ENCODE measurements around the gene WDR86.

The WDR86 gene, protein sequence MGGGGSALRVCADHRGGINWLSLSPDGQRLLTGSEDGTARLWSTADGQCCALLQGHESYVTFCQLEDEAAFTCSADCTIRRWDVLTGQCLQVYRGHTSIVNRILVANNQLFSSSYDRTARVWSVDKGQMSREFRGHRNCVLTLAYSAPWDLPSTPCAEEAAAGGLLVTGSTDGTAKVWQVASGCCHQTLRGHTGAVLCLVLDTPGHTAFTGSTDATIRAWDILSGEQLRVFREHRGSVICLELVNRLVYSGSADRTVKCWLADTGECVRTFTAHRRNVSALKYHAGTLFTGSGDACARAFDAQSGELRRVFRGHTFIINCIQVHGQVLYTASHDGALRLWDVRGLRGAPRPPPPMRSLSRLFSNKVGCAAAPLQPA

DNA sequence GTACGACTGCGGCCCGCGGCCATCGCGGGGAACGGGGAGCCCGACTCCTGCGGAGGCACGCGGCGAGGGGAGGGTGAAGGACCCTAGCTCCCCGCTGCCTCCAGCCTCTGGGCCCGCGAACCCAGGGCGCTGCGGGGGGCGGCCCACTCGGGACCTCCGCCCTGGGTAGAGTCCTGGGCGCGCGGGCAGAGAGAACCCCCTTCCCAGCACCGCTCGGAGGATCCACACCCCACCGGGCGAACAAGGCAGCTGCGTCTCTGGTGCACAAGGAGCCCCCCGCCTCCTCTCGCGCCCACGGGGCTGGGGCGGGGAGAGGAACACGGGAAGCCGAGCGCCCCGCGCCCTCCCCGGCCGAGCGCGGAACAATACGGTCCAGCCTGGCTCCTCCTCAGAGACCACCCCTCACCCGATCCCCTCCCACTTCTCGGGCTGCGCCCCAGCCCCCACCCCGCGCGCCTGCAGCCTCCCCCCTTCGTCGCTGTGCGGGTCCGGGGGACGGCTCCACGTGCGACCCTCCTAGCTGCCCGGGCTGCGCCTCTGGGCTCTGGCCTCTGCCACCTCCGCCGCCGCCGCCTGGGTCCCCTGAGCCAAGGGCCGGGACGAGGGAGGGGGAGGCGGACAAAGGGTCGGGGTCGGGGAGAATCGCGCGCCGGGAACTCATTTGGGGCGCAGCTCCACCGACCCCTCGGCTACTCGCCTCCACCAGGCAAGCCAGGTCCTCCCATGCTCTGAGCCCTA is at the start of gene WDR86:
WDR86 (minus strand) TSS at position 372 of the 738 bp plus-strand sequence. CDS start 449 bp downstream, outside the sequence.
- no peak for DNase-seq (ENCODE audit: low read depth in 1 of 2, low spot score in 1 of 2)

DNA sequence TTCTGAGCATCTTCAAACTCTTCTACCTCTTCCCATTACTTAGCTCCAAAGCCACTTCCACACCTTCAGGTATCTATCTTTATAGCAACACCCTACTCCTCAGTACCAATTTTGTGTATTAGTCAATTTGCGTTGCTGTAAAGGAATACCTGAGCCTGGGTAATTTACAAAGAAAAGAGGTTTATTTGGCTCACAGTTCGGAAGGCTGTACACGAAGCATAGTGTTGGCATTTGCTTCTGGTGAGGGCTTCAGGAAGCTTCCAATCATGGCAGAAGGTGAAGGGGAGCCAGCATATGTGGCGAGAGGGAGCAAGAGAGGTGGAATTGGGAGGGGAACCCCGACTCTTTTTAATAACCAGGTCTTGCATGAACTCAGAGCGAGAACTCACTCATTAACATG is 47.7 kb upstream of the WDR86 start:
- no peak for DNase-seq (ENCODE audit: low read depth in 1 of 2, low spot score in 1 of 2)

DNA sequence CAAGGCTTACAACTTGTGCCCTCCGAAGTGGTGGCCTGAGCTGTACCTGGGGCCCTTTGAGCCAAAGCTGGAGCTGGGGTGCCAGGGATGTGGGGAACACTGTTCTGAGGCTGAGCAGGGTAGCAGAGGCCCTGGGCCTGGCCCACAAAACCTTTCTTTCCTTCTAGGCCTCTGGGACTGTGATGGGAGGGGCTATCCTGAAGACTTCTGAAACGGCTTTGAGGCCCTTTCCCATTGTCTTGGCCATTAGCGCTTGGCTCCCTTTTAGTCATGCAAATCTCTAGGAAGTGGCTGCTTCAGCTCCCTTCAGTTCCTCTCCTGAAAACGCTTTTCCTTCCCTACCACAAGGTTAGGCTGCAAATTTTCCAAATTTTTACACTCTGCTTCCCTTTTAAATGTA is 46.9 kb upstream of the WDR86 start:
- DNase-seq (ENCODE audit: low read depth in 1 of 2, low spot score in 1 of 2) = no peak

DNA sequence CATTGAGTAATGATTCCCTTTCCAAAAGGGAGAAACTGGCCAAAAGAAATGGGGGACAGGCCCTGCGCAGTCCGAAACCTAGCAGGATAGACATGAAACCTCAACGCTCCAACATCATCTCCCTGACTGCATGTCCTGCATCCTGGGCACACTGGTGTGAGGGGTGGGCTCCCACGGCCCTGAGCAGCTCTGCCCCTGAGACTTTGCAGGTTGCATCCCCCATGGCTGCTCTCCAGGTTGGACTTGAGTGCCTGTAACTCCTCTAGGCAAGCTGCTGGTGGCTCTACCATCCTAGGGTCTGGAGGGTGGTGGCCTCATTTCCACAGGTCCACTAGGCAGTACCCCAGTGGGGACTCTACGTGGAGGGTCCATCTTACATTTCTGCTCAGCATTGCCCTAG is 46.4 kb upstream of the WDR86 start:
- DNase-seq (ENCODE audit: low read depth in 1 of 2, low spot score in 1 of 2) = no peak

DNA sequence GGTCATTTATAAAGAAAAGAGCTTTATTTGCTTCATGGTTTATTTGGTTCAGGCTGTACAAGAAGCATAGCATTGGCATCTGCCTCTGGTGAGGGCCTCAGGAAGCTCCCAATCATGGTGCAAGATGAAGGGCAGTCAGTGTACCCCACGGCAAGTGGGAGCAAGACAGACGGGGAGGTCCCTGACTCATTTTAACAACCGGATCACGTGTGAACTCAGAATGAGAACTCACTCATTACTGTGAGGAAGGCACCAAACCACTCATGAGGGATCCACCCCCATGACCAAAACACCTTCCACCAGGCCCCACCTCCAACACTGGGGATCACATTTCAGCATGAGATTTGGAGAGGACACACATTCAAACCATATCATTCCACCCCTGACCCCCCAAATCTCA is 45.9 kb upstream of the WDR86 start:
- no peak for DNase-seq (ENCODE audit: low read depth in 1 of 2, low spot score in 1 of 2)

DNA sequence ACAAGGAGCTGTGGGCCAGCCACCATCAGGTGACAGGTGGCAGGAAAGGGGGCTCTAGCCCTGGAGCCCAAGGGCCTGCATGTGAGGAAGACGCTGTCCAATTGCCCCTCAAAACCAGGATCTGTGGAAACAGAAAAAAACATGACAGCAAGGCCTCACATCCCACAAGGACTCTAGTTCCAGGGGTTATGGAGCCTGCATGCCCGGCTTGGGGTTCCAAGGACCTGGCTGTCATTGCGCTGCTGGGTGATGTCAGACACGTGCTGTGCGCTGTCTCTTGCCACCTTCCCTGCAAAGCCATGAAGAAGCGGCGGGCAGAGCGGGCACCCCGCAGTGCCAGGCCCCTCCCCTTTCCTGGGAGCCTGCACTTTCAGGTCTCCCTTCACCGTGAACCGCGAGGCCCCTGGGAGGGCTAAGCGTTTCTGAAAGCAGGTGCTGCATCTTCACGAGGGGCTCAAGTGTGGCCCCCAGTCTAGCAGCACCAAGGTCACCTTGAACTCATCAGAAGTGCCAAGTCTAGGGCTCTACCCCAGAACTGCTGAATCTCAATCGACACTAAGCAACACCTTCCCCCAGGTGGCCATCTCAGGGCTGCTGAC is 45.2 kb upstream of the WDR86 start:
- no peak for DNase-seq (ENCODE audit: low read depth in 1 of 2, low spot score in 1 of 2)

DNA sequence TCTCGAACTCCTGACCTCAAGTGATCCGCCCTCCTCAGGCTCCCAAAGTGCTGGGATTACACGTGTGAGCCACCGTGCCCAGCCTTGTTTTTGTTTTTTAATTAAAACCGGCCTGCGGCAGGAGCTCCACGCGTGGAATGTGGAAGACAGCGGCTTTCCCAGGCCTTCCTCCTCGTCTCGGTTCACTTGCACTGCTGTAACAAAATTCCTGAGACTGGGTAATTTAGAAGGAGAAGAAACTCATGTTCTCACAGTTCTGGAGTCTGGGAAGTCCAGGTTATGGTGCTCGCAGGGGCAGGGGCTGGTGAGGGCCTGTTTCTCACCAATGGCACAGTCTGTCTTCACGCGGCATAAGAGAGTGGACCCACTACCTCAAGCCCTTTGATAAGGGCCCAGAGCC is 44.5 kb upstream of the WDR86 start:
- DNase-seq (ENCODE audit: low read depth in 1 of 2, low spot score in 1 of 2) = no peak

DNA sequence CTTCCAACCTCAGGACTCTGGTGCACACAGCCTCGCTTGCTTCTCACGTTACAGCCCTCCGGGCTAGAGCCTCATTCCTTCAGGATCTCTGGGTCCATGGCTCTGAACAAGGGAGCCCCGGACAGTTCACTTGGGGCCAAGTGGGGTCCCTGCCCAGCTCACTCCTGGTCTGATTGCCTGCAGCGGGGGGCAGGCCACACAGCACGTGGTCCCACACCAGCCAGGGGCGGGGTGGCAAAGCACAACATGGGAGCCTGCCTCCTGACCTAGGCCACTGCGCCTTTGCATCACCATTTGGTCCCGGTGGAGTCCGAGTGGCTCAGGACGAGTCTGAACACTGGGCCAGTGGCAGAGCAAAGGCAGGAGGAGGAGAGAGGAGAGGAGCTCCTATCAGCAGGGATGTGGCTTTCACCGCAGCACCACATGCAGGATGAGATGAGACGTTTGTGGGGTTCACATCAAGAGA is 43.5 kb upstream of the WDR86 start:
- DNase-seq (ENCODE audit: low read depth in 1 of 2, low spot score in 1 of 2) = no peak

DNA sequence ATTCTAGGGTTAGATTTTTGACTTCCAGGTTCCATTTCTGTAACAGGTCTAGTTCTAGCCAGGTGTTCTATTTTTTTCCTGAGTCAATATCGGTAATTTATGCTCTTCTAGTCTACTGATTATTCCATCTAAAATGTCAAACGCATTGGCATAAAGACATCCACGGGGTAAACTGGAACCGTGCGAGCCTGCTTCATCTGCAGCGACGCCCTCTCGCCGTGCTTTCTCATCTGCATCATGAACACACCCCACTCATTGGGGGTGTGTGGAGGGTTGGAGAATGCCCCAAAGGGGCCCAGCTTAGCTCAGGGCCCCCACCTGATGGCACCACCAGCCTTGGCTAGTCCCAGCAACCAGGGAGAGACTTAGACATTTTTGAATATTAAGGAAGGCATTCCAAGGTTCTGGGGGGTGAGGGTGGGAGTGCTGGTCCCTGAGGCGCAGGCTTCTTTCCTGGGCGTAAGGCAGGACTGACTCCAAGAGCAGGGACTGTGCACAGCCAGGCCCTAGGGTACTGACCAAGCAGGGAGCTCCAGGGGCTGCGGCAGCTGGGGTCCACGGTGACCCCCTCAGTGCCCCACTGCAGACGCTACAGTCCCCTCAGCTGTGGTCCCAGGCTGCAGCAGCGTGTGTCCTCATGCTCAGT is 43.0 kb upstream of the WDR86 start:
- no peak for DNase-seq (ENCODE audit: low read depth in 1 of 2, low spot score in 1 of 2)

DNA sequence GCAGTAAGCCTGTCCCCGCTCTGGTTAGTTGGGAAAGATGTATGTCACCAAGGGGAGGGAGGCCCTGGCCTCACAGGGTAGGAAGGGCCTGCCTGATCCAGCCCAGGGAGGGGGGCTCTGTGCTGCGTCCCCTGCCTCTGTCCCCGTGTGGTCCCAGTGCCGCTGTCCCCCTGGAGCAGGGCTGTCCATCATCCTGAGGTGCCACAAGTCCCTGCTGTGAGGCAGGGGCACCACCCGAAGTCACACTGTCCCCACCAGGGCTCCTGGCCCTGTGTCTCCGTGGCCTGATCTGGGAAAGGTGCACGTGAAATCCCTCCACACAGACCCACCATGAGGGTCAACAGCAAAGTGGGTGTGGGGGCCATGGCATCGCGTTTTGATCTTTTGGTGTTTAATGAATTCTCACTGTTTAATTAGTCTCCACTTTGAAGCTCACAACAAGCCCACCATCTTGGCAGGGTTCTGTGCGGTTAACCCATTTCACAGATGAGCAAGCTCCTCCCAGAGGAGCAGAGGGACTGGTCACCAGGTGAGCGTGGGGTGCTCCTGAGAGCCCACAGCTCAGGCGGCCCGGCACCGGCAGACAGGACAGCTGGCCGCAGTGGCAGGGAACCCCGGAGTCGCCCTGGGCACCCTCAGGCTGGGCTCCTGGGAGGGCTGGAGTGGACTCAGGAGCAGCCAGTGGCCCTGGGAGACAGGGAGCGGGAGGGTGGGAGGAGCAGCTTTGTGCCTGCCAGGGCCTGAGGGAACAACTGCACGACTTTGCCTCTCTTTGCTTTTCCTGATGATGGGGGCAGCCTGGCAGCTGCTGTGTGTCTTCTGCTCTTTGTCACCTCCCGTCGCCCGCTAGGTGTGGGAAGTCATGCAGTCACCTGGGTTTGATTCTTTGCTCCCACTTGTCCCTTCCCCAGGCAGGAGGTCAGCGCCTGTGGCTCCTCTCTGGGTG is 42.1 kb upstream of the WDR86 start:
- DNase-seq (ENCODE audit: low read depth in 1 of 2, low spot score in 1 of 2) = no peak

DNA sequence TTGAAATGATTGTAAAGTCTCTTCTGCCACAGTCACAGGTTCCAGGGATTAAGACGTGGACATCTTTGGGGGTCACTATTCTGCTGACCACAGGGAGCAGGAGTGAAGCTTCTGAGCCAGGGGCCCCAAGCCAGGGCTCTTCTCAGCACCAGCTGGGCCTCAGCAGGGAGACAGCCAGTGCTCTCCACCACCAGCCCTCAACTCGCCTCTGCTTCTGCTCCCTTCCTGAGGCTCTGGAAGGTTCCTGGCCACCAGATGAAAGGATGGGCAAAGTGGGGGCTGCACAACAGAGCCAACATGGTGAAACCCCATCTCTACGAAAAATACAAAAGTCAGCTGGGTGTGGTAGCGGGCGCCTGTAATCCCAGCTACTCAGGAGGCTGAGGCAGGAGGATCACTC is 41.3 kb upstream of the WDR86 start:
- DNase-seq (ENCODE audit: low read depth in 1 of 2, low spot score in 1 of 2) = no peak

DNA sequence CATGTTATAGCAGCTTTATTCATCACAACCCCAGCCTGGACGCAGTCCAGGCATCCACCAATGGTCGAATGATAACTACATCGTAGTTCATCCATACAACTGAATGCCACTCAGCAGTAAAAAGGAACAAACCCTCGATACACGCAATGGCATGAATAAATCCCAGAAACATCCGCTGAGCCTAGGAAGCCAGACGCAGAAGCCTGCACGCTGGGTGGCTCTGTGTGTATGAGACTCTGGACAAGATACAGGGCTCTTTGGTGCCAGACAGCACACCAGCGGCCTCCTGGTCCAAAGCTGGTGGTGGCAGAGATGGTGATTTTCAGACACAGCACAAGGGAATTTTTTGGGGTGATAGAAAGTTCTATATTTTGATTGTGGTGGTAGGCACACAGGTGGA is 40.2 kb upstream of the WDR86 start:
- DNase-seq (ENCODE audit: low read depth in 1 of 2, low spot score in 1 of 2) = no peak

DNA sequence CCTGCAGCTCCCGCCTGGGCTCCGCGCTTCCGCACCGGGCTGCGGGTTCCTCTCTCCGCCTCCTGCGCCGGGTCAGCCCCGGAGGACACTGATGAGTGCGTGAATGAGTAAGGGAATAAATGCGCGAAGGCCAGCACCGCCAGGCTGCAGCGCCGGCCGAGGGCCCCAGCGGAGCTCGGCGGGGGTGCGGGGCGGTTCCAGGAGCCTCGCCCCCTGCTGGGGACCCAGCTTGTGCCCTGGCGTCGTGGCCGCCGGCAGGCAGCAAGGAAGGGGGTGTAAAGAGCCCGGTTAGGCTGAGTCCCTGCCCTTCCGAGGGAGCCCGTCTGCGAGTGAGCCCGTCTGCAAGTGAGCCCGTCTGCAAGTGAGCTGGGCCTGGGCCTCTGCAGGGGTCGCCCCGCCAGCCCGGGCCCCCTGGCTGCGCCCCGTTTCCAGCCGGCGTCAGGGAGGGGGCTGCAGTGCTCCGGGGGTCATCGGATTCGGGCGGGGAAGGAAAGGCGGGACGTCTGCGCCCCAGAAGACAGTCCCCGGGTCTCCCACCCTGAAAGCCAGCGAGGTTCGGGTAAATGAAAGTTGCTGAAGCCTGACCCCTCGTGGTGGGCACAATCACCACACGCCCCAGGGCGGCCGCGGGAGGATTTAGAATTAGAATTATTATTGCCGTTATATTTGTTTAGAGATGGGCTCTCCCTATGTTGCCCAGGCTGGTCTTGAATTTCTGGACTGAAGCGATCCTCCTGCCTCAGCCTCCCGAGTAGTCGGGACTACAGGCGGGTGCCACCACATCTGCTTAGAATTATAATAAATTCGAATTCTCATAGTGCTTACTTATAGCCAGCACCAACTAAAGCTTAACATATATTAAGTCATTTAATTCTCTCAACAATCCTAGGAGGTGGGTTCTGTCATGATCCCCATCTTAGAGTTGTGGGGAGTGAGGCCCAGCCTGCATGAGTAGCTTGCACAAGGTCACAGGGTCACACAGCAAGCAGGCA is 38.7 kb upstream of the WDR86 start:
- peak; percentile 64 to 66 for DNase-seq (ENCODE audit: low read depth in 1 of 2, low spot score in 1 of 2)

DNA sequence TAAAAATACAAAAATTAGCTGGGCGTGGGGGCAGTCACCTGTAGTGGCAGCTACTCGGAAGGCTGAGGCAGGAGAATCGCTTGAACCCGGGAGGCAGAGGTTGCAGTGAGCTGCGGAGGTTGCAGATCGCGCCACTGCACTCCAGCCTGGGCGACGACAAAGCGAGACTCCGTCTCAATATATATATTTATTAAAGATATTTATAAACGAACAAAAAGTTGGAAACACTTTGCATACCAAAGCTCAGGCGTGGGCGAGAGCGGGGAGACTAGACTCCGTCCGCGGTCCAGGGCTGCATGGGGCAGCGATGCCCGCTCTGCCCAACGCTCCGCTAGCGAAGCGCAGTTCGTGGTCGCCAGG is 38.0 kb upstream of the WDR86 start:
- no peak for DNase-seq (ENCODE audit: low read depth in 1 of 2, low spot score in 1 of 2)

DNA sequence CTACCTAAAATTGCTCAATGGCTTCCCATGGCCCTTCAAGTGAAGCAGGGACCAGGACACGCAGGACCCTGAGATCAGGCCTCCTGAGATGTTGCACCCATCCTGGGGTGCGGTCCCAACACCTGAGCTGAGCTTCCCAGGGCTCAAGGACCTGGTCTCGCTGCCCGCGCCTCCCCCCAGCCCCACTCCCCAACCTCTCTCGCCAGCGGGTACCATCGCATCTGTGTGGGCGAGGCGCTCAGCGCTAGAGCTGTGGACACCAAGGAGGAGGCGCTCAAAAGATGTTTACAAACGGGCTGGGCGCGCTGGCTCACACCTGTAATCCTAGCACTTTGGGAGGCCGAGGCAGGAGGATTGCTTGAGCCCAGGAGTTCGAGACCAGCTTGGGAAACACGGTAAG is 37.5 kb upstream of the WDR86 start:
- no peak for DNase-seq (ENCODE audit: low read depth in 1 of 2, low spot score in 1 of 2)

DNA sequence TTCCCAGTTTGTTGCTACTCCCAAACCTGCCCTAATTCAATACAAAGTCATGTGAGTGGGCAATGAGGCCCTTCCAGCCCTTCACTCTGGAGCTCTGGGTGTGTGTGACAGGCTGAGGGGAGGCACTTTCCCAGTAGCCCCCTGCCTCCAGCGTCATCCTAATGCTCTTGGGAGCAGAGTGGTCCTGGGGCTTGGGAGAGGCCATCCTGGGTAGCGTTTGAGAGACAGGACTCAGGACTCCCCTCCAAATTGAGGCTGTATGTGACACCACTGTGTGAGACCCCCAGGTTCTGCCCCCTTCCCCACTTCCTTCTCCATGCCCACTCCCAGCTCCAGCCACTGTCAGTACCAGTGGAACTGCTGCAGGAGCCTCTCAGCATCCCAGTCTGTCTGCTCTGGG is 36.6 kb upstream of the WDR86 start:
- no peak for DNase-seq (ENCODE audit: low read depth in 1 of 2, low spot score in 1 of 2)

DNA sequence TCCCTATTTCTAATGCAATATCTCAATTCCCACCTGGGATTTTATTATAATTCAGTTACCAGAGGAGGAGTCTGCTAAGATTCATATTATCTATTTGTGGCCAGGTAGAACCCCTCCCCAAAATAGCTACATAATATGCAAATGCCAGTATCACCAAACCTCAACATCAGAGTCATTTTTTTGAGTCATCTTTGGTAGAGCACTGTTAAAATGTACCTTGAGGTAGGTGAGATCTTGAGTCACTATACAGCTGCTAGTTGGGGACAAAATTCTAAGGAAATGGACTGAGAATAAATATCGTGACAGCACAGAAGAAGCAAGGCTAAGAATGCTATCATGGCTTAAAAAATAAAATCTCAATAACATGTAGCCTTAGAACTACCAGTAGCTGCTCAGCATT is 34.8 kb upstream of the WDR86 start:
- DNase-seq (ENCODE audit: low read depth in 1 of 2, low spot score in 1 of 2) = no peak

DNA sequence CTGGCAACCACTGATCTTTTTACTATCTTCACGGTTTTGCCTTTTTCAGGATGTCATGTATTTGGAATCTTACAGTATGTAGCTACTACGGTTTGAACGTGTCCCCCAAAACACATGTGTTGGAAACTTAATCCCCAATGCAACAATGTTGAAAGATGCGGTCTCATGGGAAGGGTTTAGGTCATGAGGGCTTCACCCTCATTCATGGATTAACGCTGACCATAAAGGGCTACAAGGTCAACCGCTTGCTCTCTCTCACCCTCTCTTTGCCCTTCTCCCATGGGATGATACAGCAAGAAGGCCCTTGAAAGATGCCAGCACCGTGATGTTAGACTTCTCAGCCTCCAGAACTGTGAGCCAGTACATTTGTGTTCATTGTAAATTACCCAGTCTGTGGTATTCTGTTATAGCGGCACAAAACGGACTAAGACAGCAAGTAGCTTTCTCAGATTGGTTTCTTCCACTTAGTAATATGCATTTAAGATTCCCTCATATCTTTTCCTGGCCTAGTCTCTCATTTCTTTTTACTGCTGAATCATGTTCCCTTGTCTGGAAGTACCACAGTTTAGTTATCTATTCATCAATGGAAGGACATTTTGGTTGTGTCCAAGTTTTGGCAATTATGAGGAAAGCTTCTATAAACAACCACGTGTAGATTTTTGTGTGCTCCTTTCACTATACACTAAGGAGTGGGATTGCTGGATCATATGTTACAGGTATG is 33.1 kb upstream of the WDR86 start:
- no peak for DNase-seq (ENCODE audit: low read depth in 1 of 2, low spot score in 1 of 2)
